Measurements from ENCODE around the gene LAMB4. TPM values are rescaled to one million over a fixed set of nuclear protein-coding genes. Genes with fewer than 3 reads are reported as not detected.

The LAMB4 gene
- total and polyA plus RNA-seq, 7 experiments from 2014 or later: 0.17 TPM; not detected in 6

- H3K27me3 Mint-ChIP-seq: peaks cover 5 to 21% (median 12%) of the 10 kb centered on the region in 5 donors
- no peak overlapping the region for H3K4me3 Mint-ChIP-seq
- ChIA-PET CTCF (interaction anchor here (0.6 kb wide), 1 partner anchor 129 kb away, joined by 5 read pairs; no protein-coding TSS in a partner anchor), POLR2A (no interaction called here)
- no peak for DNase-seq
- Histone ChIP-seq H3K27ac (ENCODE audit: low read depth, low read length) (no peak overlapping the region), H3K36me3 (ENCODE audit: control insufficient read depth in 2 of 3, insufficient read depth in 3 of 3, low read length in 3 of 3) (no peaks in the 10 kb centered on the region), H3K4me3 (ENCODE audit: low read length) (no peak overlapping the region), H3K4me1 (ENCODE audit: control insufficient read depth in 2 of 2, insufficient read depth in 2 of 2, low read length in 2 of 2) (no peaks in the 10 kb centered on the region), H3K27me3 (ENCODE audit: control insufficient read depth in 2 of 2, insufficient read depth in 2 of 2, low read length in 2 of 2) (peaks cover 0 to 4% of the 10 kb centered on the region in 2 donors), H3K9me3 (ENCODE audit: control insufficient read depth in 2 of 3, low read length in 3 of 3) (no peaks in the 10 kb centered on the region)
- H3K4me1 Mint-ChIP-seq: peaks cover 0 to 6% (median 0%) of the 10 kb centered on the region in 7 donors
- no peak for ATAC-seq
- intact Hi-C loops (cut with micrococcal nuclease): loop anchor here in 1 of 2 donors (10.0 kb wide), 1 partner anchor 130 kb away; no protein-coding TSS in a partner anchor
- H3K9me3 Mint-ChIP-seq: no peaks in the 10 kb centered on the region
- no peak overlapping the region for H3K27ac Mint-ChIP-seq
- no peaks in the 10 kb centered on the region for H3K36me3 Mint-ChIP-seq
These were observed 115.1 kb downstream of the LAMB4 start for GRCh38 chr7:108014747-108015682.

- Histone ChIP-seq H3K27me3 (ENCODE audit: control insufficient read depth in 2 of 2, insufficient read depth in 2 of 2, low read length in 2 of 2) (peaks cover 0 to 6% of the 10 kb centered on the region in 2 donors), H3K36me3 (ENCODE audit: control insufficient read depth in 2 of 3, insufficient read depth in 3 of 3, low read length in 3 of 3) (no peaks in the 10 kb centered on the region), H3K4me1 (ENCODE audit: control insufficient read depth in 2 of 2, insufficient read depth in 2 of 2, low read length in 2 of 2) (no peaks in the 10 kb centered on the region), H3K4me3 (ENCODE audit: low read length) (no peak overlapping the region), H3K9me3 (ENCODE audit: control insufficient read depth in 2 of 3, low read length in 3 of 3) (no peaks in the 10 kb centered on the region), H3K27ac (ENCODE audit: low read depth, low read length) (no peak overlapping the region)
- intact Hi-C loops (cut with micrococcal nuclease): loop anchor here in 1 of 2 donors (10.0 kb wide), 1 partner anchor 131 kb away; no protein-coding TSS in a partner anchor
- Mint-ChIP-seq H3K4me3 (no peak overlapping the region), H3K9me3 (no peaks in the 10 kb centered on the region), H3K36me3 (no peaks in the 10 kb centered on the region), H3K4me1 (peaks cover 0 to 6% (median 0%) of the 10 kb centered on the region in 7 donors), H3K27me3 (peaks cover 5 to 13% (median 8%) of the 10 kb centered on the region in 5 donors), H3K27ac (no peak overlapping the region)
- ChIA-PET POLR2A (no interaction called here), CTCF (no interaction called here)
- DNase-seq (no peak), ATAC-seq (no peak)
These were observed 115.9 kb downstream of the LAMB4 start for GRCh38 chr7:108014215-108014614.

GRCh38 chr7:108012499-108013430 lies 117.4 kb downstream of the LAMB4 start:
- Mint-ChIP-seq H3K4me1 (peaks cover 0 to 6% (median 0%) of the 10 kb centered on the region in 7 donors), H3K27me3 (peaks cover 4 to 21% (median 13%) of the 10 kb centered on the region in 5 donors), H3K4me3 (no peak overlapping the region), H3K36me3 (no peaks in the 10 kb centered on the region), H3K27ac (no peak overlapping the region), H3K9me3 (no peaks in the 10 kb centered on the region)
- ATAC-seq: no peak
- H3K9me3 ChIP-seq (ENCODE audit: control insufficient read depth in 2 of 3, low read length in 3 of 3): no peaks in the 10 kb centered on the region
- intact Hi-C loops (cut with micrococcal nuclease): loop anchor here in 1 of 2 donors (10.0 kb wide), 1 partner anchor 132 kb away; no protein-coding TSS in a partner anchor
- no peak overlapping the region for H3K4me3 ChIP-seq (ENCODE audit: low read length)
- H3K27me3 ChIP-seq (ENCODE audit: control insufficient read depth in 2 of 2, insufficient read depth in 2 of 2, low read length in 2 of 2): peaks cover 0 to 6% of the 10 kb centered on the region in 2 donors
- no peaks in the 10 kb centered on the region for H3K36me3 ChIP-seq (ENCODE audit: control insufficient read depth in 2 of 3, insufficient read depth in 3 of 3, low read length in 3 of 3)
- no peak for DNase-seq
- ChIA-PET CTCF (no interaction called here), POLR2A (no interaction called here)
- no peak overlapping the region for H3K27ac ChIP-seq (ENCODE audit: low read depth, low read length)
- H3K4me1 ChIP-seq (ENCODE audit: control insufficient read depth in 2 of 2, insufficient read depth in 2 of 2, low read length in 2 of 2): no peaks in the 10 kb centered on the region

GRCh38 chr7:108010377-108010776 lies 119.8 kb downstream of the LAMB4 start:
- Mint-ChIP-seq H3K27ac (no peak overlapping the region), H3K4me3 (no peak overlapping the region), H3K27me3 (peaks cover 20 to 35% (median 29%) of the 10 kb centered on the region in 5 donors), H3K9me3 (no peaks in the 10 kb centered on the region), H3K36me3 (no peaks in the 10 kb centered on the region), H3K4me1 (peaks cover 0 to 2% (median 0%) of the 10 kb centered on the region in 7 donors)
- no peaks in the 10 kb centered on the region for H3K9me3 ChIP-seq (ENCODE audit: control insufficient read depth in 2 of 3, low read length in 3 of 3)
- H3K4me3 ChIP-seq (ENCODE audit: low read length): no peak overlapping the region
- ATAC-seq (no peak), DNase-seq (no peak)
- peaks cover 0 to 6% of the 10 kb centered on the region in 2 donors for H3K27me3 ChIP-seq (ENCODE audit: control insufficient read depth in 2 of 2, insufficient read depth in 2 of 2, low read length in 2 of 2)
- ChIA-PET CTCF (no interaction called here), POLR2A (no interaction called here)
- intact Hi-C loops (cut with micrococcal nuclease): loop anchor here in 1 of 2 donors (10.0 kb wide), 1 partner anchor 134 kb away; no protein-coding TSS in a partner anchor
- no peaks in the 10 kb centered on the region for H3K4me1 ChIP-seq (ENCODE audit: control insufficient read depth in 2 of 2, insufficient read depth in 2 of 2, low read length in 2 of 2)
- no peaks in the 10 kb centered on the region for H3K36me3 ChIP-seq (ENCODE audit: control insufficient read depth in 2 of 3, insufficient read depth in 3 of 3, low read length in 3 of 3)
- no peak overlapping the region for H3K27ac ChIP-seq (ENCODE audit: low read depth, low read length)

GRCh38 chr7:108009873-108010272 lies 120.3 kb downstream of the LAMB4 start:
- H3K9me3 Mint-ChIP-seq: peaks cover 0 to 3% (median 0%) of the 10 kb centered on the region in 11 donors
- Histone ChIP-seq H3K9me3 (ENCODE audit: control insufficient read depth in 2 of 3, low read length in 3 of 3) (no peaks in the 10 kb centered on the region), H3K4me3 (ENCODE audit: low read length) (no peak overlapping the region), H3K27me3 (ENCODE audit: control insufficient read depth in 2 of 2, insufficient read depth in 2 of 2, low read length in 2 of 2) (peaks cover 0 to 6% of the 10 kb centered on the region in 2 donors), H3K27ac (ENCODE audit: low read depth, low read length) (no peak overlapping the region), H3K36me3 (ENCODE audit: control insufficient read depth in 2 of 3, insufficient read depth in 3 of 3, low read length in 3 of 3) (no peaks in the 10 kb centered on the region), H3K4me1 (ENCODE audit: control insufficient read depth in 2 of 2, insufficient read depth in 2 of 2, low read length in 2 of 2) (no peaks in the 10 kb centered on the region)
- intact Hi-C loops (cut with micrococcal nuclease): loop anchor here in 1 of 2 donors (10.0 kb wide), 1 partner anchor 135 kb away; no protein-coding TSS in a partner anchor
- H3K27ac Mint-ChIP-seq: no peak overlapping the region
- ATAC-seq (no peak), DNase-seq (no peak)
- H3K27me3 Mint-ChIP-seq: peaks cover 25 to 40% (median 34%) of the 10 kb centered on the region in 5 donors
- ChIA-PET POLR2A (no interaction called here), CTCF (no interaction called here)
- no peak overlapping the region for H3K4me3 Mint-ChIP-seq
- peaks cover 0 to 4% (median 3%) of the 10 kb centered on the region in 7 donors for H3K4me1 Mint-ChIP-seq
- H3K36me3 Mint-ChIP-seq: no peaks in the 10 kb centered on the region

GRCh38 chr7:108008827-108009226 lies 121.3 kb downstream of the LAMB4 start:
- Histone ChIP-seq H3K4me3 (ENCODE audit: low read length) (no peak overlapping the region), H3K36me3 (ENCODE audit: control insufficient read depth in 2 of 3, insufficient read depth in 3 of 3, low read length in 3 of 3) (no peaks in the 10 kb centered on the region), H3K27me3 (ENCODE audit: control insufficient read depth in 2 of 2, insufficient read depth in 2 of 2, low read length in 2 of 2) (peaks cover 0 to 15% of the 10 kb centered on the region in 2 donors), H3K4me1 (ENCODE audit: control insufficient read depth in 2 of 2, insufficient read depth in 2 of 2, low read length in 2 of 2) (no peaks in the 10 kb centered on the region), H3K27ac (ENCODE audit: low read depth, low read length) (no peak overlapping the region), H3K9me3 (ENCODE audit: control insufficient read depth in 2 of 3, low read length in 3 of 3) (no peaks in the 10 kb centered on the region)
- ChIA-PET CTCF (no interaction called here), POLR2A (no interaction called here)
- DNase-seq (no peak), ATAC-seq (no peak)
- intact Hi-C loops (cut with micrococcal nuclease): no loop called here
- Mint-ChIP-seq H3K9me3 (peaks cover 0 to 3% (median 0%) of the 10 kb centered on the region in 11 donors), H3K36me3 (peaks cover 0 to 5% (median 0%) of the 10 kb centered on the region in 5 donors), H3K27ac (no peak overlapping the region), H3K27me3 (peaks cover 35 to 51% (median 44%) of the 10 kb centered on the region in 5 donors), H3K4me1 (peaks cover 3 to 10% (median 10%) of the 10 kb centered on the region in 7 donors), H3K4me3 (no peak overlapping the region)
